Heart left ventricle (tissue), 16 donors: ENCODE data around the gene OR52B4. TPM values are rescaled to one million over a fixed set of nuclear protein-coding genes. Genes with fewer than 3 reads are reported as not detected.

ENCODE experiments used
- ATAC-seq, 4 donors: fragments of 200-7000 bp; cut with Tn5 transposase; one replicate each; pipeline ENCODE4 v1.9.1; 2020 to 2022; ENCODE audit warnings: moderate library complexity in 4 of 4, mild to moderate bottlenecking in 3 of 4, moderate number of reproducible peaks in 1 of 4
- DNase-seq, 5 donors: peaks; one replicate each; pipeline ENCODE4 v3.0.0-alpha.2; 2020
- H3K27ac ChIP-seq, 12 donors: fragments of 200-600 bp; sonication (generic) in 4 of 12; one replicate each; pipeline versions ENCODE4 v1.5.0 to v1.8.0; 2016 to 2022; ENCODE audit warnings: mild to moderate bottlenecking in 2 of 12
- H3K27me3 ChIP-seq, 9 donors: fragments of 200-600 bp; sonication (generic) in 2 of 9; one replicate each; pipeline versions ENCODE4 v1.5.1 to v1.8.0; 2016 to 2022; ENCODE audit warnings: mild to moderate bottlenecking in 3 of 9
- H3K36me3 ChIP-seq, 9 donors: fragments of 200-600 bp; sonication (generic) in 2 of 9; one replicate each; pipeline versions ENCODE4 v1.5.0 to v1.8.0; 2018 to 2022; ENCODE audit warnings: mild to moderate bottlenecking in 2 of 9
- H3K4me1 ChIP-seq, 12 donors: fragments of 200-600 bp; sonication (generic) in 4 of 12; one replicate each; pipeline versions ENCODE4 v1.5.0 to v1.8.0; 2016 to 2022; ENCODE audit warnings: mild to moderate bottlenecking in 3 of 12
- H3K4me3 ChIP-seq, 12 donors: fragments of 200-600 bp; sonication (generic) in 4 of 12; one replicate each; pipeline versions ENCODE4 v1.5.0 to v1.8.0; 2017 to 2022; ENCODE audit warnings: mild to moderate bottlenecking in 9 of 12, moderate library complexity in 4 of 12
- H3K9me3 ChIP-seq, 12 donors: fragments of 200-600 bp; sonication (generic) in 4 of 12; one replicate each; pipeline versions ENCODE4 v1.5.0 to v1.8.0; 2016 to 2022; ENCODE audit warnings: mild to moderate bottlenecking in 1 of 12
- CTCF ChIP-seq, 12 donors: fragments of 200-600 bp; sonication (generic) in 4 of 12; IDR thresholded peaks; one replicate each; pipeline versions ENCODE4 v1.5.0 to v1.8.0; 2018 to 2022; ENCODE audit warnings: antibody characterized with exemption in 12 of 12, mild to moderate bottlenecking in 5 of 12
- POLR2A ChIP-seq, 2 donors: fragments of 450-650 bp; IDR thresholded peaks; one replicate each; pipeline ENCODE4 v1.6.1; 2017; ENCODE audit warnings: antibody characterized with exemption in 2 of 2, mild to moderate bottlenecking in 2 of 2, moderate library complexity in 2 of 2
- WGBS, 4 donors: extraction: QIAGEN DNeasy Blood & Tissue Kit in 2 of 4; methylation state at CpG; one replicate each; pipeline versions ENCODE4 v1.1.5 to v1.1.7; 2013 to 2018; 5-methylcytosine and 5-hydroxymethylcytosine counted together
- intact Hi-C, 10 donors: fragments of 100-400 bp; cut with DNase I; formaldehyde crosslinking; loops; one replicate each; pipeline versions ENCODE4 v1.11.1 to v1.14.2; 2022
- polyA plus RNA-seq, 2 donors: library from polyadenylated mRNA; stranded (reverse); fragments of 200-250 nt; gene quantifications; one replicate each; pipeline ENCODE4 v1.2.3, GENCODE V29; 2013
- total RNA-seq, 9 donors: library from RNA; depleted of rRNA in 2 of 9; stranded (reverse); fragments of >200 nt in 2 of 9; fragmentation: NEBNext Ultra II Directional in 3 of 9; extraction: Animal tissue kit (Norgen Biotek cat#: 25700) in 3 of 9; gene quantifications; one replicate each; pipeline versions ENCODE4 v1.1.0 to v1.2.4, GENCODE V29; 2016 to 2023
- donor health status: ischemic (EF 13 %, LVEDD 7.1; RV severe dilation, severe dysfunction).
- donor health status: healthy with polysubstance abuse.
- donor health status: DM: no; HTN: yes; CAD: no.
- donor health status: DM: no; HTN: no; CAD: no.
- donor health status: ischemic (EF 25% LVEDD 6.9; RV normal size, moderate dysfunction).
- donor health status: ischemic (EF 25% LVEDD 5.7; RV mildly dilated, moderate dysfunction).
- donor health status: healthy.
- donor health status: DM: yes; HTN: yes; CAD: no.
- donor health status: ischemic (EF 35%, LVEDD 5.7; RV mildly dilated, moderate dysfunction).
- donor health status: nonischemic (EF 11% LVEDD 7.7; RV severe dilation, severe dysfunction).
- donor health status: DM: yes; HTN: yes; CAD: no.
- donor health status: PGD.
- donor health status: ischemic (EF 29% LVEDD 5.4; RV normal size, mild dysfunction).
- donor health status: nonischemic (EF 23%, LVEDD 6.1; RV moderate dilation, normal function).

Gene OR52B4
- total and polyA plus RNA-seq, 11 donors, result not detected

- H3K4me3 ChIP-seq, result peak within 1 kb of the TSS; percentile 57 to 99 (median 87)
- intact Hi-C loops, result loop anchor here in 2 of 10 donors (5.0 to 10.0 kb wide), 2 partner anchors 101 to 206 kb away; no protein-coding TSS in a partner anchor
- H3K4me1 ChIP-seq, result peaks cover 0 to 29% (median 5%) of the 10 kb centered on the region in 12 donors
- H3K9me3 ChIP-seq, result peaks cover 0 to 6% (median 0%) of the 10 kb centered on the region in 12 donors
- peaks cover 0 to 25% (median 19%) of the 10 kb centered on the region in 9 donors for H3K36me3 ChIP-seq
- peak within 1 kb of the TSS in 11 of 12 donors; percentile 69 to 95 (median 83) for H3K27ac ChIP-seq
- peak; percentile 94 to 100 (median 100) for ATAC-seq
- H3K27me3 ChIP-seq, result peaks cover 0 to 7% (median 0%) of the 10 kb centered on the region in 9 donors
- 1 to 2% (median 1%) methylated on average over 13 of the region's 13 CpGs for WGBS, 4 donors
- peak; percentile 81 to 87 (median 84) for DNase-seq
- TF ChIP-seq POLR2A (IDR thresholded peaks at IDR 0.05) (peak in 1 of 2 donors; percentile 69), CTCF (IDR thresholded peaks at IDR 0.05) (no peak)
Measured at GRCh38 chr11:4393209-4393857, 25.1 kb upstream of the OR52B4 start, which contains the start of gene TRIM21. TSS of gene TRIM21 (minus strand) at chr11:4393702. CDS start at chr11:4390409, 3,293 bp downstream.

GRCh38 chr11:4388221-4388620, 20.0 kb upstream of the OR52B4 start:
- DNase-seq (no peak), ATAC-seq (no peak)
- H3K4me1 ChIP-seq, result peaks cover 0 to 18% (median 2%) of the 10 kb centered on the region in 12 donors
- no peak overlapping the region for H3K4me3 ChIP-seq
- peaks cover 0 to 69% (median 66%) of the 10 kb centered on the region in 9 donors for H3K36me3 ChIP-seq
- H3K27me3 ChIP-seq, result no peaks in the 10 kb centered on the region
- no peak overlapping the region for H3K27ac ChIP-seq
- TF ChIP-seq CTCF (IDR thresholded peaks at IDR 0.05) (no peak), POLR2A (IDR thresholded peaks at IDR 0.05) (no peak)
- H3K9me3 ChIP-seq, result no peaks in the 10 kb centered on the region
- 93 to 98% (median 96%) methylated on average over 2 of the region's 2 CpGs for WGBS, 4 donors
- intact Hi-C loops, result no loop called here

GRCh38 chr11:4385978-4386740, 18.0 kb upstream of the OR52B4 start:
- no peak overlapping the region for H3K4me3 ChIP-seq
- intact Hi-C loops, result no loop called here
- H3K9me3 ChIP-seq, result no peaks in the 10 kb centered on the region
- 96 to 98% (median 96%) methylated on average over 3 of the region's 3 CpGs for WGBS, 4 donors
- no peak for DNase-seq
- peaks cover 0 to 69% (median 65%) of the 10 kb centered on the region in 9 donors for H3K36me3 ChIP-seq
- H3K27ac ChIP-seq, result no peak overlapping the region
- H3K27me3 ChIP-seq, result no peaks in the 10 kb centered on the region
- TF ChIP-seq CTCF (IDR thresholded peaks at IDR 0.05) (no peak), POLR2A (IDR thresholded peaks at IDR 0.05) (no peak)
- H3K4me1 ChIP-seq, result peaks cover 0 to 1% (median 0%) of the 10 kb centered on the region in 12 donors
- no peak for ATAC-seq

GRCh38 chr11:4381901-4382300, 13.7 kb upstream of the OR52B4 start:
- TF ChIP-seq POLR2A (IDR thresholded peaks at IDR 0.05) (no peak), CTCF (IDR thresholded peaks at IDR 0.05) (no peak)
- intact Hi-C loops, result no loop called here
- no peaks in the 10 kb centered on the region for H3K27me3 ChIP-seq
- H3K4me1 ChIP-seq, result no peaks in the 10 kb centered on the region
- DNase-seq, result no peak
- no peaks in the 10 kb centered on the region for H3K9me3 ChIP-seq
- no peak for ATAC-seq
- no peak overlapping the region for H3K27ac ChIP-seq
- H3K36me3 ChIP-seq, result peaks cover 0 to 33% (median 31%) of the 10 kb centered on the region in 9 donors
- no peak overlapping the region for H3K4me3 ChIP-seq
- 37 to 90% (median 63%) methylated on average over 2 of the region's 2 CpGs for WGBS, 4 donors
